ENCODE data around the gene NMRK1.

- TF ChIP-seq TAF1 (IDR thresholded peaks at IDR 0.05; ENCODE audit: low read depth, low read length) (no peak), POLR2A (IDR thresholded peaks at IDR 0.05; ENCODE audit: low read depth, low read length) (no peak), POLR2AphosphoS5 (IDR thresholded peaks at IDR 0.05; ENCODE audit: low read depth, low read length) (no peak), SPI1 (IDR thresholded peaks at IDR 0.05; ENCODE audit: low read depth, low read length) (no peak), PAX5 (IDR thresholded peaks at IDR 0.05; ENCODE audit: insufficient read depth, low read length, severe bottlenecking) (no peak), POU2F2 (IDR thresholded peaks at IDR 0.05; ENCODE audit: low read depth, low read length) (no peak)
Measured at GRCh38 chr9:75104607-75105006, 16.7 kb upstream of the NMRK1 start.

Data from GM12891 (cell line).